Thyroid gland (tissue), 4 donors: ENCODE data around the gene CHPF.

Experiments used
- CTCF ChIP-seq, 6 experiments: fragments of 200-600 bp in 3 of 6; fragments of 450-650 bp in 3 of 6; sonication (generic) in 3 of 6; IDR thresholded peaks; one replicate each; pipeline ENCODE4 v1.5.1; 2016 to 2019; ENCODE audit warnings: antibody characterized with exemption in 6 of 6, mild to moderate bottlenecking in 2 of 6, inconsistent platforms in 1 of 6, moderate library complexity in 1 of 6
- POLR2A ChIP-seq, 2 donors: fragments of 450-650 bp; IDR thresholded peaks; one replicate each; pipeline ENCODE4 v1.6.1; 2017; ENCODE audit warnings: antibody characterized with exemption in 2 of 2, mild to moderate bottlenecking in 2 of 2, moderate library complexity in 1 of 2

GRCh38 chr2:219514836-219515235, 28.8 kb downstream of the CHPF start:
- TF ChIP-seq POLR2A (IDR thresholded peaks at IDR 0.05) (no peak), CTCF (IDR thresholded peaks at IDR 0.05) (no peak)
